GM12873 (cell line): ENCODE measurements around the gene TEX44.

ENCODE experiments used
- TF ChIP-seq, protein P1 (sequence below): IDR thresholded peaks from 2 replicates; pipeline ENCODE4 v1.5.1; 2012; ENCODE audit warnings: low read depth, mild to moderate bottlenecking, moderate library complexity, low read length, control low read depth; ENCODE audit not compliant: insufficient read depth; ENCODE audit errors: missing control alignments

Gene TEX44

DNA sequence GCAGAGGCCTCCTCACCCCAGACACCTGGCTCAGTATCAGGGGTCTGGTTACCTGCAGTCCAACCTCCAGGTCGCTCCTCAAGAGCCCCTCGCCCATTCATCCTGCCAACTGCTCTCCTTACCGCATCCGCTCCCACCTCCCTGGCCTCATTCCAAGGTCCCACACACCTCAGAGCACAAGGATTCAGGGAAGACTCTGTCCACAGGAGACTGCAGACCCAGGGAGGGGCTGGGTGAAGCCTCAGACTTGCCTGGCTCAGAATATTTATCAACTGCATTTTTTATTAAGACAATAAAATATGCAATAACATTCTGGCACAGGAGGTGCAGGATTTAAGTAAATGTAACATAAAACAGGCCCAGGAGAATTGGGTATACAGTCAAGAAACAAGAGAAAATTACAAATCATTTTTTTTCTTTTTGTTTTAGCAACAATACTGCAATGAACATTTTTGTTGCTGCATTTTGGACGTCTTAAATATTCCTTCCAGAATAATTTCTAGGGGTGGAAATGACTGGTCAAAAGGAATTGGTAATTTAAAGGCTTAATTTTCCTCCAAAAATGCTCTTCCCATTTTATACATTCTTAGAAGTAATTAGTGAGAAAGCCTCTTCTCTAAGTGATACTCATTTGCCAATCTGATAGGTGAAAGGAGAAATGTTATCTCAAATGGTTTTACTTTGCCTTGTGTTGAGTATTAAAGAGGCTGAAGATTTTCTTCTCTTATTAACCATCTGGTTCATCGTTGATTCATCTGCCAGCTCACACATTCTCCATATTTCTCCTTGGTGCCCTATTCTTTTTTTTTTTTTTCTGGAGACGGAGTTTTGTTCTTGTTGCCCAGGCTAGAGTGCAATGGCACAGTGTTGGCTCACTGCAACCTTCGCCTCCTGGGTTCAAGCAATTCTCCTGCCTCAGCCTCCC lies 42.5 kb downstream of the TEX44 start:
- TF ChIP-seq, protein P1, sequence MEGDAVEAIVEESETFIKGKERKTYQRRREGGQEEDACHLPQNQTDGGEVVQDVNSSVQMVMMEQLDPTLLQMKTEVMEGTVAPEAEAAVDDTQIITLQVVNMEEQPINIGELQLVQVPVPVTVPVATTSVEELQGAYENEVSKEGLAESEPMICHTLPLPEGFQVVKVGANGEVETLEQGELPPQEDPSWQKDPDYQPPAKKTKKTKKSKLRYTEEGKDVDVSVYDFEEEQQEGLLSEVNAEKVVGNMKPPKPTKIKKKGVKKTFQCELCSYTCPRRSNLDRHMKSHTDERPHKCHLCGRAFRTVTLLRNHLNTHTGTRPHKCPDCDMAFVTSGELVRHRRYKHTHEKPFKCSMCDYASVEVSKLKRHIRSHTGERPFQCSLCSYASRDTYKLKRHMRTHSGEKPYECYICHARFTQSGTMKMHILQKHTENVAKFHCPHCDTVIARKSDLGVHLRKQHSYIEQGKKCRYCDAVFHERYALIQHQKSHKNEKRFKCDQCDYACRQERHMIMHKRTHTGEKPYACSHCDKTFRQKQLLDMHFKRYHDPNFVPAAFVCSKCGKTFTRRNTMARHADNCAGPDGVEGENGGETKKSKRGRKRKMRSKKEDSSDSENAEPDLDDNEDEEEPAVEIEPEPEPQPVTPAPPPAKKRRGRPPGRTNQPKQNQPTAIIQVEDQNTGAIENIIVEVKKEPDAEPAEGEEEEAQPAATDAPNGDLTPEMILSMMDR = no peak

DNA sequence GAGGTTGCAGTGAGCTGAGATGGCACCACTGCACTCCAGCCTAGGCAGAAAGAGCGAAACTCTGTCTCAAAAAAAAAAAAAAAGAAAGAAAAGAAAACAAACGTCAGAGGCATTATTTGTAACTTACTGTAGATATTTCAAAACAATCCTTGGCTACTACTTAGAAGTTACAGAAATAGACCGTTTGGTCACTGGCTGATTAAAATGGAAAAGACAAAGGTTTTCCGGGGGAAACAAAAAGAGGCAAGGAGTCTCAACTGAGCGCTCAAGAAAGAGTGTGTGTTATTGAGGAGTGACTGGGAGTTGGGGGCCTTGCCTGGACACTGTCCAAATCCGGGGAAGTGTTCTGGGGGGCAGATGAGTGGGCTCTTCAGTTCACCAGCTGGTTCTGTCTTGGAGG lies 47.6 kb downstream of the TEX44 start:
- TF ChIP-seq, protein P1 = no peak

DNA sequence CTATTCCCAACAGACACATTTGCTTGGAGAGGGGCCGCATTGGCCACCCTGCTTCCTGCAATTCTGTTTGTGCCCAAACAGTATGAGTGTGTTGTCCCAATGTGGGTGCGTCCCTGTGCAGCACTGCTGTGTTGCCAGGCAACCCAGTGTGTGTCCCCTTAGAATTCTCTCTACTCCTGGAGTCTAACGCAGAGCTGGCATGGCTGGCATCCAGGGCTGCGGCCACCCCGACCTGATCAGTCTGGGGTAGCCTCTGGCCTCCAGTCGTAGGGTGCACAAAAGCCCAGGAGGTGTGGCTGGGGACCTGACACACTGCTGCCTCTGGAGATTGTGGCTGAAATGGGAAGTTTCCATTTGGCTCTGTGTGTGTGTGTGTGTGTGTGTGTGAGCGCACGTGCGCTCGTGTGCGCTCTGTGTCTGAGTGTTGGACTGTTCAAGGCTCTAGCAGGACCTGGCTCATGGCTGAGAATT lies 48.0 kb downstream of the TEX44 start:
- TF ChIP-seq, protein P1 = no peak

DNA sequence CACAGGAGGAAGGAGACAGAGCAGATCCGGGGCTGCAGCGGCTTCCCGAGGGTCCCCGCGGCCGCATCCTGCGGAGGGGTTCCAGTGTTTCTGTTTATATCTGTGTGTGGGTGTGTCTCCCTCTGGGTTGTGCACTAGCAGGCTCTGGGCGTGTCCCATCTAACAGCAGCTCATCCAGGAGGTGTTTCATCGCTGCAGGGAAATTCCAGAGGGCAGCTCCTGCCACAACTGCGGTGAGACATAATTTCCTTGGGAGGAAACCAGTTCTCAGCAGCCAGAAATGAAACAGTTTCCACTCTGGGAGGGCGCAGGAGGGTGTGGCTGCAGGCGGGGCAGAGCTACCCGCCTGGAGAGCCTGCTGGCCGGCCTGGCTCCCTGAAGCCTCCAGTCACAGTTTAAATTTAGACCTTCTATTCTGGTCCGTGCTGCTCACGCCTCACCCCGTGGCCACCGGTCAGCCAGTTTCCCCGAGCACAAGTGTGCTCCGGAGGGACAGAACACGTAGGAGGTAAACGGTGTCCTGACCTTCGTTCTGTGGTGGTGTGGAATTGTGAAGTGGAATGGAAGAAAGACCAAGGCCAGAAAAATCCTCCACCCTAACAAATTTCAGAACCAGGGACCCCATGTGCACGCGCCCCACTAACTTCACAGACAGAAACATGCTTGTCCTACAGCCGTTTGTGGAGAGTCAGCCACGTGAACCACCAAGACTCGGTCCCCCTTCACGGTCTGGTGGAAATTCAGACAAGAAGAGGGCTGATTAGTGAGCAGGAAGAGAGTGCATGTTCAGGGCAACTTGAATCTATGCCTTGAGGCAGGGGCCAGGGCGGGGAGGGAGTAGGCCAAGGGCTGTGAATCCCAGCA lies 50.2 kb downstream of the TEX44 start:
- TF ChIP-seq, protein P1 = no peak

DNA sequence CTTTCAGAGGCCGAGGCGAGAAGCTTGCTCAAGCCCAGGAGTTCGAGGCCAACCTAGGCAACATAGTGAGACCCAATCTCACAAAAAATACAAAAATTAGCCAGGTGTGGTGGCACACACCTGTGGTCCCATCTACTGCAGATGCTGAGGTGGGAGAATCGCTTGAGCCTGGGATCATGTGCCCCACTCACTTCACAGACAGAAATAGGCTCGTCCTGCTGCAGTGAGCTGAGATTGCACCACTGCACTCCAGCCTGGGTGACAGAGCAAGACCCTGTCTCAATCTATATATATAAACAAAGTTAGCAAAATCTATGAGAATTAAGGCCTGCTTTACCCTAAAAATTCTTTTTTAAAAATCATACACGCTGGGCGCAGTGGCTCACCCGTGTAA lies 50.8 kb downstream of the TEX44 start:
- TF ChIP-seq, protein P1 = no peak
